ENCODE data around the gene CXXC4.

Gene CXXC4

DNA sequence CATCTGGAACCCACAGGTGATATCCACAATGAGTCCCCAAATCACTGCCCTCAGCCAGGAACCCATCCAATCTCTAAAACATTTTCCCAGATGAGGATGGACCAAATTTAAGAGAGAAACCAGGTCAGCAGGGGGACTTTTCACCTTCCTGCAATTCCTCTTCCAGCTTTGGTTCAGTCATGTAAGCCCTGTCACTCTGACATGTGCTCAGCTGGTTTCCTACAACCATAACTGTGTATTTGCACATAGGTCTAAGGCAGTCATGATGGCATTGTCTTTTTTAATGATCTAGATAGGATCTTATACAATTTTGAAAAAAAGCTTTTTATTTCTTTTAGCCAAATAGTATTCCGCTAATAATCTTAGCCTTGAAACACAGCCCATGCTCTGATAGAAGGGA lies 6.5 kb downstream of the CXXC4 start:
- DNase-seq, result no peak

DNA sequence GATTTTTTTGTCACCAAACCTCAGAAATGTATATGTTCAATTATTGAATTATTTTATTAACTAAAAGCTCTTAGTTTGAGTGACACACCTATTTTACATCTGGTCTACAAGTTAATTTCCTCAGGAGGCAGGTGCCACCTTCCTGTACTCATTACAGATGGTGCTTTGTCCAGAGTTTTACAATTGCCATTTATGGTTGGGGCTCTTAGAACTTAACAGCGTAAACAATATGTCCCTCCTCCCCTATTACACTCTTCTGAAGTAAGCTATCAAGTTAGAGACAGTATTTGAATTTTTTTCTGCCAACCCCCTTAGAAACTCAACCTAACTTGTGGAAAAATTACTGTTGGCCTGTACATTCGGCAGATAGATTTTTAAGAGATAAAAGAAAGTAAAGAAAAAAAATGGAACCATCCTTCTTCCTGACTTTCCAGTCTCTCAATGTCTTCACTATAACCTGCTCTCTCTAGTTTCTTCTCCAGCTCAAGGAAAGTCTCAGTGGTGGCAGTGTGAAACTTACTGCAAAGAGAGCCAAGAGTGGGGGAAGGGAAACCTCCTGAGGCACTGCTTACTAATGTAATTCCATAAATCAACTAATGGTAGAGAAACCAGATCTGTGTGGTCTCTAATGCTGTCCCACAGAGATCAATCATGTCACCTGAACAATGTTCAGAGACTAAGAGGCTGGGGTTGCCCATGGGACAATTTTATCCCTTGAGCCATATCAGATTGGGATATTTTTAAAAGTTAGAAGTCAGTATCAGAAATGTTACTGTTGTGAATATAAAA lies 7.8 kb downstream of the CXXC4 start:
- DNase-seq, result peak; percentile 9

DNA sequence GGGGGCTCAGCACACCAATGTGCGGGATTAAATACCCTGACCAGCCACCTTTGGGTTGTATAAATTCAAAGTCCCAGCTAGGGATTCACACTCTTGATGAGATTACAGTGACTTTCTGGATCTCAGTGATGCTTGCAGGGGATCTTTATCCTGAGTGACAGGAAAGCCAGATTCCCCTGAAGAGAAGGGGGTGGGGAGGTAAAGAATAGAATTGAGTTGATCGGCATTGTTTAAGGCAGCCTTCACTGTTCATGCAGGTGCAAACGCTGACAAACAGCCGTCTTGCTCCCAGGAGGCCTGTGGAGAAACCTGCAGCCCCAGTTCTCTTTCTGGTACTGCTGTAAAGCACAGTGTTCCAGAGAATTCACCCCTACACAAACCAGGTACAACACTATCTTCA lies 19.0 kb downstream of the CXXC4 start:
- no peak for DNase-seq

DNA sequence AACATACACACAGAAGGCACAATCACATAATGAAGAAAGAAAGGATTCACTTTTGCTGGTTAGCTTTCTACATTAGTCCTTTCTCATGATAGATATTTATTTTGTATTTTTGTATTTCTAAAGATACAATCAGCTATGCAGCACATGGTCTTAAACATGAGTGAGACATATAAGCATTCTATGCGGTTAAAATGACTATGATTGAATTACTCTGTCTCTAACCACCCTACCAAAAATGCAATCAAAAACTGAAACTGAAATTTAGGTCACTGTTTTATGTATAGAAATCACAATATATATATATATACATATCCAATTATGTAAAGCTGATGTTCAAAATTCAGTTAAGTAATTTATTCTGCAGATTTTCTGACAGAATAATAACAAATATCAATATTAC lies 21.9 kb downstream of the CXXC4 start:
- no peak for DNase-seq

DNA sequence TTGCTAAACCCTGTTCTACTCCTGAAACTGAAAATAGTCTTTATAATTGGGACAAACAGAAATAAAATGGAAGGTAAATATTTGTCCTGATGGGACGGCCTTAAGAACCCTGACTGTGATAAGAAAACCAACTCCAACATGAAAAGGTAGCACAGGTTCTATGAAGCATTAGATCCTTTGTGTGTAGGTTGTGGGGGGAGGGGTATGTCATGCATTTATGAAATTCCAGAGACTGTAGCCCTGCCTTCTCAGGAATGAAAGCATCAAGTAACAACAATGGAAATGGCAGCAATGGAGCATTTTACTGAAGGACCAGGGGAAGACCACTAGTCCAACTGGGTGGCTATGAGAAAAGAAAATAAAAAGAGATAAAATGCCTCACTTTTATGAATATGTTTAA lies 23.9 kb downstream of the CXXC4 start:
- DNase-seq, result no peak

DNA sequence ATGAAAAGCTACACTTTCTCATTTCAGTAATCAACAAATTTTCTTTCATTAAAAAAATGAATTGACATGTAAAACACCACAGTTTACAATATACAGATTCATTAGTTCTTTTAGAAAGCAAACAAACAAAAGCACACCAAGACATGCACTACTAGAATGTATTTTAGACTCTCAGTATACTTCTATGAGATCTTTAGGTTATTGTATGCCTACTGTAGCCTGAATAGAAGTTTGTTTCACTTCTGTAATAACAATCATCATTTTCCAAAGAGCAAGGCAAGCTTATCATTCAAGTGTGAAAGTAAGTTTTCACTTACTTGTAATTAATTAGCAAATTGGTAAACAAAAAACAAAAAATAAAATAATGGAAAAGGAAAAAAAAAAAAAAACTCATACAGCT lies 24.9 kb downstream of the CXXC4 start:
- no peak for DNase-seq

DNA sequence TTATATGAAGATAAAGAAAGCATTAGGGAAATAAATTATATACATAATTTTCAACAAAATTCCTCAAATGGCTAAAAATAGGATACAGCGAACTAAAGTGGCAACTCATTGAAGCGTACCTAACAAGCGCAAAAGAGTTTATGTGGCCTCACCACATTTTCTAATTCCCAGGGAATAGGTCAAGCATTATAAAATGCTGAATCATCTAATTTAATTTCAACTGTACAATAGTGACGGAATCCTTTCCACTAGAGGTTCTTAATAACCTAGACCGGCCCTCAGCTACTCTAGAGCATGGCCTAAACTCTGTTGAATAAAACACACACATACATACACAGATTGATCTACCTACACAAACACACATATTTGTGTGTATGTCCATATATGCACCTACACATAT lies 29.1 kb downstream of the CXXC4 start:
- DNase-seq, result no peak

DNA sequence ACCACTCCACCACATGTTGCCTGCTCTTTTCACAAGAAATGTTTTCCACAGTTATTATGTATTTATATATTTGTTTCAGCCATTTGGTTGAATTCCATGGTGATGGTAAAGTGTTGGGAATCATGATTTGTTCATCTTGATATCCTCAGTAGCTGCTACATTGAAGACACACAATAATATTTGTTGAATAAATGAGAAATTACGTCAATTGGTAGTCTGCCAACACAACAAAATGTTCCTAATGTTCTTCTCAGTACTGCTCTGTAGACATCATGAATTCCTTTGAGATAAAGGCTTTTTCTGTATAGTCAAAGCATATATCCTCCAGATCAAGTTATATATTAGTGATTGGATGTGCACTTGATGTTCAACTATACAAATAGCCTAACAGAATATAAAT lies 29.5 kb downstream of the CXXC4 start:
- no peak for DNase-seq

DNA sequence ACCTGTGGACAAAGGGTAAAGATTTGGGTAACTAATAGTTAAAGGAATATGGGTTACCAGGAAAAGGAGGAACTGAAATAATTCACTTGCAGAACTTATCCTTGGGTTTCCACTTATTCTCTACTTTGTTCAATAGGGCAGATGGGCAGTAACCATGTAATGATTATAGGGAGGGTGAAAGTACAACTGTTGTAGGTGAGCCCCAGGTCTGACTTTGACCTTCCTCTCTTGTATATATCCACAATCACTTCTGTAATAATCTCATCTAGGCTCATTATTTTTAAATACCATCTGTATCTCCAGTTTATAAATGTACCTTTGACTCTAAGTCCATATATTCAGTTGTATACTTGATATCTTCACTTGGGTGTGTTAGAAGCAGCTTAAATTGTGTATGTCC lies 32.1 kb downstream of the CXXC4 start:
- DNase-seq, result no peak

DNA sequence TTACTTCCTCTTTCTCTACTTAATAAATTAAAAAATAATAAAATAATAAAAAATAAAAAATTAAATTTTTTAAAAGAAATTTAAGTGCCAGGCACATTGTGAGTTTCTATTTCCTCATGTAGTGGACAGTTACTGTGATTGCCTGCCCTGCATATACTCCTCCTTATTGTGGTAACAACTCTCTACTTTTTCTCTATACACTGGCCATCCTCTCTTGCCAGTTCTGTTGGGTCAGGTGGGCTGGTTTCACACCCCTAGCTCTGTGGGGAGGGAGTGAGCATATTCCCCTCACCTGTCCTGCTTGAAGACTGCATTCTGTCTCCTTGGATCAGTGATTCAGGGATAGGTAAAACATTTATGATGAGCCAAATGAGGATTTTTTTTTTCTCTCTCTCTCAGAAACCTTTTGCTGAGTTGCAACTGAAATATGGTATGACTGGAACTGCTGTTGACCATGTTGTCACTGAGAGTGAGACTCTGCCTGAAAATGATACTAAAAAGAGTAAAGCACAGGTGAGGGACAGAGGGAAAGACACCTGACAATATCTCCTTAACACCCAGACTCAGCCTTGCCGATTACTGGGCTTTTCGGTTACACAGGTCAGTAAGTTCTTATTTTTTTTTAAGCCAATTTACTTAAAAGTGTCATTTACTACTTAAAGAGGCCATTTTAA lies 37.2 kb downstream of the CXXC4 start:
- no peak for DNase-seq

DNA sequence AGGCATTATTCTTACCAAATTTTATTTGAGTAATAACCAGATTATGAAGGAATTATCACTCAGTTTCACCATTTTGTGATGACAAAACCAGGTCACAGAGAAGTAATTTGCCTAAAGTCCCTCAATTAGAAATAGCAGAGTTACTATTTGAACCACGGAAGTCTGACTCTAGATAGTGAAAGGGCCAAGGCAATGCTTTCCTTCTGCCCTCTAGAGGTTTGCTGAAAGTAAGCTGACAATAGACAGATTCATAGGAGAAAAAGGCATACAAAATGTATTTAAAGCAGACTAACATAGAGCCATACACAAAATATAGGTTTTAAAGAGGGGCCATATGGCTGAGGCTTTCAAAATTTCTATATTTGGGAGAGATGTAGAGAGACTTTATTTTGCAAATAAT lies 43.1 kb downstream of the CXXC4 start:
- peak; percentile 10 for DNase-seq

DNA sequence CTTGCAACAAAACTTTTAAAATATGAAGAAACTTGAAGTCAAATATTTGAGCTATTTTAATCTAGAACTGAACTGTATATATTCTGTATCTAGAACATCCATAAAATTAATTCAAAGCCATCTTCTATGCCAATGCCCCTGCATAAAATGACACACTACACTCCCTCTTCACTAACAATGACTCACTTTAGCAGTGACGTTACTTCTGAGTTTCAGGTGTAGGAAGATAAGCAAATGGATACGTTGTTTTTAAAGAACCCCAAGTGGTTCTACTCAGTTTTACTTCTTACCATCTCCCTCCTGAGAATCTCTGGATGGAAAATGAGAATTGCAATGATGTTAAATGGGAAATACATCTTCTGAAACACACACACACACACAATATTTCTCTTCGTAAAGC lies 45.2 kb downstream of the CXXC4 start:
- no peak for DNase-seq

DNA sequence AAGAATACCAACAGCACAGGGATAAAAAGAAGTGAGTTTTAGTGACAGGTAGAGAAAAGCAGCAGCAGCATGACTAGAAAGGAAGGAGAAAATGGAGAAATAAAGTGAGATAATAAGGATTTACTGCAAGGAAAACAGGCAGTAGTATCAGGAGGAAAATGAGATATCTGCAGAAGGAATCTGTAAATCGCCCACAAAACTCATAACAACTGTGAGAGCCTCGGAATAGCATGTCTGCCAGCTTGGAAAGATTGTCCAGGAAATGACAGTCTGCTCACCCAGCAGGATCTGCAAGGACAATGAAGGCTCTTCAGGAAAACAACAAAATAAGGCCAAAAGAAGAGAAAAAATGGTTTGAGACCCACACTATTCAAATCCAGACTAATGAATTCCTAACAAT lies 47.4 kb downstream of the CXXC4 start:
- DNase-seq, result no peak

DNA sequence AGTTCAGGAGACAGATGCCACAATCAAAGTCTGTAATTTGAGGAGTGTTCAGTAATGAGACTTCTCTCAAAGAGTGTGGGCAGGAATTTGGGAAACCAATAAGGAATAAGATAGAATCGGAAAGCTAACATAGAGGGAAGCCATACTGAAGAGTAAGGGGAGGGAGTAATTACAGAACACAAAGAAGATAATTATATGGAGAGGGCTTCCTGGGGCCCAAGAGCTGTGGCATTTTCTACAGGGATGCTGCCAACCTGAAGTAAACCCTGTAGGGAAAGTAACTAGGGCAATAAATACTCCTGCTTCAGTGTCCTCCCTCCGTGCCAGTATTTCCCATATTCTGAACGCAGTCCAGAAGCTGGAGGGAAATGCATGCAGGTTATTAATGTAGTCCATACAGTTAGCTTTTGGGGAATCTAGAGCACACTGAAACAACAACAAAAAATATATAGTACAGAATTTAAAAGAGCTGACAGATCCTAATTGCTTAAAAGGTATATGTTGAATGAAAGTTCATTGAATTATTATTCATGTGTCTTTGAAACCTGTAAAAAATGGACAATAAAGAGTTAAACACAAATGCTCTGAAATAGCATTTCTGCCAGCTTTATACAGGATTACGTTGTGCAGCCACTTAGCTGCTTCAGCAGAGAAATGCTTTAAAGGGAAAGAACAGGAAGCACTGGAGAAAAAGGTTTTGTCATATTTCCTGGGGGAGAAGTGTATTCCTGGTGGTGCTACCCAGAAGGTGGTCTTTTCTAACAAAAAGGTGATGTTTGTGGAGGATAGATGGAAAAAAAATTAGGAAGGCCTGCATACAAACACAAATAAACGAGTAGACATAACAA lies 48.0 kb downstream of the CXXC4 start:
- no peak for DNase-seq

DNA sequence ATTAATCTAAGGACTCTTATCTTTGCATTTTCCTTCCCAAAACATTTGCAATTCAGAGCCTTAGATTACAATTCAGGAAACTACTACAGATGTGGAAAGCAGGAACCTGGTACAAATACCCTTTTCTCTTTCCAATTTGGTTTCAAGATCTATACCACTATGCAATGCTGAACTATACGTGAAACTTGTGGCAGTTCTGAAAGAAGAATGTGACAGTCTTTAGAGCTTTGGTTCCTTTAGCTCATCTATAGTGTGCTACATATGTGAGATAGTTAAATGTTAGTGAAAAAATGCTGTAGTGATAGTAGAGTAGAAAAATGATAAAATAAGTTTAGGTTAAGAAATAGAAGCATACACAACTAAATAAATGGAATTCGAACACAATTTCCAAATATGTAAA lies 50.0 kb downstream of the CXXC4 start:
- DNase-seq, result no peak

DNA sequence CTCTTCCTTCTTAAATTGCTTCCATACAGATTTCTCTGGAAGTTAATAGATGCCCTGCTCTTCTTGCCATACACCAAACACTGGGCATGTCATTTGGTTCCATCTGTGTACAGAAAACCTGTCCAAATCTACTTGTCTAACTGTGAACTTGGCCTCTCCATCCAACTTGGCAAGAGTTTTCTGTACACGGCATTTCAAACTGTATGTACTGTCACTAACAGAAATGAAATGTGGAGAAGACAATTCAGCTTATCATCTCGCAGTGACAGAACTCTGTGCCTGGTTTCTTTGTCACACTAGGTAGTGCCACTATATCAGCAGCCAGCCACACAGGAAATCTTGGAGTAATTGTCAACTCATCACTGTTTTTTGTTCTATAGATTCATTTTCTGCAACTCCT lies 58.2 kb downstream of the CXXC4 start:
- no peak for DNase-seq

DNA sequence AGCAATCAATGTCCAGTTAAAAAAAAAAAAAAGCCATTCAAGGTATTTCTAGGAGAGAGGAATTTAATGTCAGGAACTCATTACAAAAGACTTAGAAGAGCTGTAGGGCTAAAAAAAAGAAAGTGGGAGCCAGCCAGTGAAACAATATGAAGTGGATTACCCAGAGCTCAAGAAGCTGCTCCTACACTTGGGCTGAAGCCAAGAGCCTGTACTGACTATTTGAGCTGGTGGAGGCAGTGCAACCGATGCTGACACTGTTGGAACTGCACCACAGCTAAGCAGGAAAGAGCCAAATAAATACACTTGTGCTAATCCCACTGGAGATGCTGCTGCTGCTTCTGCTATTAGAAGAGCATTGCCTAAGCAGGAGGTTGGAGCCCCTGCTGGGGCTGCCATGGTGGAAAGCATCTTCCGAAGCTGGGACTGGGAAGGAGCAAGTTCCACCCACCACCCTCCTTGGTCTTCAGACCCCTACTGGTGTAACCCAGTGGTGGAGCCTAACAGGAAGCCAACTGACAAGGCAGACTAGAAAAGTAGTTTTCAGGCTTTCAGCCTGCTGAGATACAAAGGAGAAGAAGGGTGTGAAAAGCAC lies 65.4 kb downstream of the CXXC4 start:
- DNase-seq, result no peak

DNA sequence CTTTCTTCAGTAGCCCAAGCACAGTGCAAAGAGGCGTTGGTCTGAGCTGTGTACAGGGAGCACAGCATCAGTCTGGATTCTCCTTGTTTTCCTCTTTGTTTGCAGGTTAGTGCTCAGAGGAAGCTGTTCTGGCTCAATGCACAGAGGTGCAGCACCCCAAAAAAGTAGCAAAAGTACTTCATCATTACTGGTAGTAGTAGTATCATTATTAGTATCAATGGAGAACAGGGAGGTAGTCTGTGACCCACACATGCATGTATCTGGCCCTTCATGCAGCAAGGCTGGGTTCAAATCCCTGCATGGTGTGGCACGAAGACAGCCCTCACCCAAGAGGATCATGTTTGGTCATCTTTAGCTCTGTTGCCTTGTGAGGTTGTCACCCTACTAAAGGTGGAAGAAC lies 68.7 kb downstream of the CXXC4 start:
- DNase-seq, result no peak

DNA sequence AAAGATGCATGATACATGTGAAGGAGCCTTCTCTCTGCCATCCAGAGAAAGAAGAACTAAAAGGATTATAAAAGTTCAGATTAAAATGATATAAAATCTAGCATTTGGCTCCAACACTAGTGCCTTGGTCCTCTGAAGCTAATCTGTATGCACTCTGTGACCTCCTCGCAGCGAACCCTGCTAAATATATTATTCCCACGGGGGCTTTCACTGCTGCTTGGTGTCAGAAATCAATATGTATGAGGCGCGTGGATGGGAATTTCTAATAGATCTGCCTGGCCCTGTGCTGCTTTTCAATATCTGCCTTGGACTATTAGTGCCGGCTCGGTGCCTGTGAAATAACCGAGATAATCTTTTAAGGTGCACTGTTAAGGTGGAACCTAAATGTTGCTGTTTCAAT lies 69.7 kb downstream of the CXXC4 start:
- no peak for DNase-seq

DNA sequence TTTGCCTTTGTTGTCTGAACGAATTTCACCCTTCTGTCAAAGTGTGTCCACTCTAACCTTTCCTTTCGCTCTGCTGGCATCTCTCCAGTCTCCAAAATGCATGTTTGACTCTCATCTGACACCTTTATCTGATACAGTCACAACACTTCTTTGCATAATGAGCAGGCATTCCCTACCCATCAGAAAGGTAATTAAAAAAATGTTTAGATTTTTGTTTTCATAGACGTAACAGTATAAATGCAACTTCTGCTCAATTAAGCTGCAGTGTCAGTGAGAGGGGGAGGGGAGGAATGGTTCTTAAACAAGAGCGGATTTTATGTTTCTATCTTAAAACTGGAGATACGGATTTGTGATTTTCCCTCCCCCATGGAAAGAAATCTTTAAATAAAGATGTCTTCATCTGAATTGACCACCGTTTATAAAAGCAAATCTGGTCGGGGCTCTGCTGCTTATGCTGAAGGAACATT lies 70.2 kb downstream of the CXXC4 start:
- DNase-seq, result no peak

DNA sequence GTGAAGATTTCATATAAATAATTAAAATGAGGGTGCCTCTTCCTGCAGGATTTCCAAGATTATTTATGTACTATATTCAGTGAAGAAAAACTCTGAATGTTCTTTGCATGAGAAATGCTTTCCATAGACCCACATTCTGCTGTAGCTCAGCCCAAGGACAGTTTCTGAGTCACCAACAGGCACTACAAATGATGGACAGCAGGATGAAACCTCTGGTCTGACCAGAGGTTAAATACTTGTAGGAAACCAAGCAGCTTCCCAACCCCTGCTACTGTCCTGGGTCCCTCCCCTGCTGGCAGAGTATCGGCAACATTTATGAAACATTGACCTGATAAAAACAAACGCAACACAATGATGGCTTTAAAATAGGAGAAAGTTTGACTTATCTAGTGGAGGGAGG lies 73.1 kb downstream of the CXXC4 start:
- DNase-seq, result peak; percentile 22

DNA sequence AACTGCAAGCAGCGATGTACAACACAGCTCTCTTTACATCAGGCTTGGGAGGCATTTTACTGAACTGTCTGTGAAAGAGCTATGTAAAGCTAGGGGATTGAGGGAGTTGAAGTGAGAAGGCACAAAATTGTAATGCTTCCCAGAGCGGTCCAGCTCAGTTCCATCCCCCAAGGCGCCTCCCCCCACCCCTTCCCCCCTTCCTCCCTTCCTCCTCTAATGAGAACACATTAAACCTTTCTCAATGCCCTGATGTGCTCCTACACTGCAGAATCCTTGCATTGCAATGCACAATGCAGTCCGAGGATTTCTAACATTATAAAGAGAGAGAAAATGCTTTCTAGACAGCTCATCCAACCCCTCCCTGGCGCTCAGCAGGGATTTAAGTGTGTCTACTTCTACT lies 73.9 kb downstream of the CXXC4 start:
- peak; percentile 56 for DNase-seq

All from fibroblast of upper back skin (primary cell).